A549 (cell line): ENCODE measurements around the gene SLC25A26.

Source experiments
- BHLHE40 ChIP-seq: IDR thresholded peaks from 2 replicates; pipeline ENCODE4 v1.6.1; 2012; ENCODE audit warnings: low read depth, low read length, inconsistent platforms
- JUN ChIP-seq, 2 experiments: fragments of >200 bp; sonication (Bioruptor Twin); formaldehyde crosslinking; IDR thresholded peaks; 2 replicates in 1 of 2; 3 replicates in 1 of 2; pipeline ENCODE4 v1.6.1; 2016 to 2017
- NR3C1 ChIP-seq: fragments of >200 bp; sonication (Bioruptor Twin); formaldehyde crosslinking; IDR thresholded peaks from 3 replicates; pipeline ENCODE4 v1.6.1; 2017
- POLR2A ChIP-seq: IDR thresholded peaks from 2 replicates; pipeline ENCODE4 v1.6.1; 2012; ENCODE audit warnings: mild to moderate bottlenecking, low read length
- RFX5 ChIP-seq: fragments of 450-650 bp; IDR thresholded peaks from 2 replicates; pipeline ENCODE4 v1.7.1; 2014; ENCODE audit warnings: antibody characterized with exemption, mild to moderate bottlenecking, moderate library complexity
- ZC3H11A ChIP-seq: fragments of 450-650 bp; IDR thresholded peaks from 2 replicates; pipeline ENCODE4 v1.6.1; 2014; ENCODE audit warnings: antibody characterized with exemption, mild to moderate bottlenecking
- ZNF302 ChIP-seq: fragments of 250-450 bp; sonication (Bioruptor Pico); IDR thresholded peaks from 2 replicates; pipeline ENCODE4 v1.9.0; 2021; ENCODE audit warnings: inconsistent platforms, mild to moderate bottlenecking, moderate library complexity
- TF ChIP-seq, protein P1 (sequence below): fragments of >200 bp; sonication (Bioruptor Twin); formaldehyde crosslinking; IDR thresholded peaks from 3 replicates; pipeline ENCODE4 v1.5.1; 2016
- TF ChIP-seq, protein P2 (sequence below): fragments of 250-450 bp; sonication (Bioruptor Pico); IDR thresholded peaks from 2 replicates; pipeline ENCODE4 v1.5.0; 2021; ENCODE audit warnings: mild to moderate bottlenecking, moderate library complexity, borderline replicate concordance
- TF ChIP-seq, protein P3 (sequence below): fragments of 150-350 bp; IDR thresholded peaks from 2 replicates; pipeline ENCODE4 v1.6.1; 2014; ENCODE audit warnings: low read depth, mild to moderate bottlenecking, low read length
- TF ChIP-seq, protein P4 (sequence below): fragments of 450-650 bp; IDR thresholded peaks from 2 replicates; pipeline ENCODE4 v1.6.1; 2014; ENCODE audit warnings: antibody characterized with exemption
- TF ChIP-seq, protein P5 (sequence below): fragments of >200 bp; sonication (Bioruptor Twin); formaldehyde crosslinking; IDR thresholded peaks from 3 replicates; pipeline ENCODE4 v1.6.1; 2016
- TF ChIP-seq, protein P6 (sequence below): IDR thresholded peaks from 2 replicates; pipeline ENCODE4 v1.6.1; 2012; ENCODE audit warnings: low read depth, borderline replicate concordance

DNA sequence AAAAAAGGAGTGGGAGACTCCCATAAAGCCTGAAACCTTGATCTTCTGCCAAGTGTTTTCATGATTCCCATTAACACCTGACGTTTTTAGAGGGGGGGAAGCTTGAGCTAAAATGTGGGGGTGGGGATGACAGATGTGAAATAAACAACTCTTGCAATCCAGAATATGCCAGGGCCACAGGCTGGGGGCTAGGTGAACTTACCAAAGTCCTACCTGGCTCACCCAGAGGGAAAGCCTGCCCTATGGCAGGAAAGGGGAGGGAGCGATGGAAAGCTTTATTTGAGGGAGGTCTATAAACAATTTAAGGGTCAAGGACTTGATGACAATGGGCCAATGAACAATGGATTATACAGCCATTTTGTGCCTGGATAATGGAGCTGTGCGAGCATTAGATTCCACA, 171.7 kb downstream of the SLC25A26 start:
- TF ChIP-seq, protein P1, sequence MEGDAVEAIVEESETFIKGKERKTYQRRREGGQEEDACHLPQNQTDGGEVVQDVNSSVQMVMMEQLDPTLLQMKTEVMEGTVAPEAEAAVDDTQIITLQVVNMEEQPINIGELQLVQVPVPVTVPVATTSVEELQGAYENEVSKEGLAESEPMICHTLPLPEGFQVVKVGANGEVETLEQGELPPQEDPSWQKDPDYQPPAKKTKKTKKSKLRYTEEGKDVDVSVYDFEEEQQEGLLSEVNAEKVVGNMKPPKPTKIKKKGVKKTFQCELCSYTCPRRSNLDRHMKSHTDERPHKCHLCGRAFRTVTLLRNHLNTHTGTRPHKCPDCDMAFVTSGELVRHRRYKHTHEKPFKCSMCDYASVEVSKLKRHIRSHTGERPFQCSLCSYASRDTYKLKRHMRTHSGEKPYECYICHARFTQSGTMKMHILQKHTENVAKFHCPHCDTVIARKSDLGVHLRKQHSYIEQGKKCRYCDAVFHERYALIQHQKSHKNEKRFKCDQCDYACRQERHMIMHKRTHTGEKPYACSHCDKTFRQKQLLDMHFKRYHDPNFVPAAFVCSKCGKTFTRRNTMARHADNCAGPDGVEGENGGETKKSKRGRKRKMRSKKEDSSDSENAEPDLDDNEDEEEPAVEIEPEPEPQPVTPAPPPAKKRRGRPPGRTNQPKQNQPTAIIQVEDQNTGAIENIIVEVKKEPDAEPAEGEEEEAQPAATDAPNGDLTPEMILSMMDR: no peak
- TF ChIP-seq, protein P2, sequence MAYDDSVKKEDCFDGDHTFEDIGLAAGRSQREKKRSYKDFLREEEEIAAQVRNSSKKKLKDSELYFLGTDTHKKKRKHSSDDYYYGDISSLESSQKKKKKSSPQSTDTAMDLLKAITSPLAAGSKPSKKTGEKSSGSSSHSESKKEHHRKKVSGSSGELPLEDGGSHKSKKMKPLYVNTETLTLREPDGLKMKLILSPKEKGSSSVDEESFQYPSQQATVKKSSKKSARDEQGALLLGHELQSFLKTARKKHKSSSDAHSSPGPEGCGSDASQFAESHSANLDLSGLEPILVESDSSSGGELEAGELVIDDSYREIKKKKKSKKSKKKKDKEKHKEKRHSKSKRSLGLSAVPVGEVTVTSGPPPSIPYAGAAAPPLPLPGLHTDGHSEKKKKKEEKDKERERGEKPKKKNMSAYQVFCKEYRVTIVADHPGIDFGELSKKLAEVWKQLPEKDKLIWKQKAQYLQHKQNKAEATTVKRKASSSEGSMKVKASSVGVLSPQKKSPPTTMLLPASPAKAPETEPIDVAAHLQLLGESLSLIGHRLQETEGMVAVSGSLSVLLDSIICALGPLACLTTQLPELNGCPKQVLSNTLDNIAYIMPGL: no peak
- TF ChIP-seq RFX5: no peak
- TF ChIP-seq, protein P3, sequence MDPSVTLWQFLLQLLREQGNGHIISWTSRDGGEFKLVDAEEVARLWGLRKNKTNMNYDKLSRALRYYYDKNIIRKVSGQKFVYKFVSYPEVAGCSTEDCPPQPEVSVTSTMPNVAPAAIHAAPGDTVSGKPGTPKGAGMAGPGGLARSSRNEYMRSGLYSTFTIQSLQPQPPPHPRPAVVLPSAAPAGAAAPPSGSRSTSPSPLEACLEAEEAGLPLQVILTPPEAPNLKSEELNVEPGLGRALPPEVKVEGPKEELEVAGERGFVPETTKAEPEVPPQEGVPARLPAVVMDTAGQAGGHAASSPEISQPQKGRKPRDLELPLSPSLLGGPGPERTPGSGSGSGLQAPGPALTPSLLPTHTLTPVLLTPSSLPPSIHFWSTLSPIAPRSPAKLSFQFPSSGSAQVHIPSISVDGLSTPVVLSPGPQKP: no peak
- TF ChIP-seq, protein P4, sequence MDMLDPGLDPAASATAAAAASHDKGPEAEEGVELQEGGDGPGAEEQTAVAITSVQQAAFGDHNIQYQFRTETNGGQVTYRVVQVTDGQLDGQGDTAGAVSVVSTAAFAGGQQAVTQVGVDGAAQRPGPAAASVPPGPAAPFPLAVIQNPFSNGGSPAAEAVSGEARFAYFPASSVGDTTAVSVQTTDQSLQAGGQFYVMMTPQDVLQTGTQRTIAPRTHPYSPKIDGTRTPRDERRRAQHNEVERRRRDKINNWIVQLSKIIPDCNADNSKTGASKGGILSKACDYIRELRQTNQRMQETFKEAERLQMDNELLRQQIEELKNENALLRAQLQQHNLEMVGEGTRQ: no peak
- TF ChIP-seq, protein P5, sequence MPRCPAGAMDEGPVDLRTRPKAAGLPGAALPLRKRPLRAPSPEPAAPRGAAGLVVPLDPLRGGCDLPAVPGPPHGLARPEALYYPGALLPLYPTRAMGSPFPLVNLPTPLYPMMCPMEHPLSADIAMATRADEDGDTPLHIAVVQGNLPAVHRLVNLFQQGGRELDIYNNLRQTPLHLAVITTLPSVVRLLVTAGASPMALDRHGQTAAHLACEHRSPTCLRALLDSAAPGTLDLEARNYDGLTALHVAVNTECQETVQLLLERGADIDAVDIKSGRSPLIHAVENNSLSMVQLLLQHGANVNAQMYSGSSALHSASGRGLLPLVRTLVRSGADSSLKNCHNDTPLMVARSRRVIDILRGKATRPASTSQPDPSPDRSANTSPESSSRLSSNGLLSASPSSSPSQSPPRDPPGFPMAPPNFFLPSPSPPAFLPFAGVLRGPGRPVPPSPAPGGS: no peak
- TF ChIP-seq POLR2A: no peak
- TF ChIP-seq, protein P6, sequence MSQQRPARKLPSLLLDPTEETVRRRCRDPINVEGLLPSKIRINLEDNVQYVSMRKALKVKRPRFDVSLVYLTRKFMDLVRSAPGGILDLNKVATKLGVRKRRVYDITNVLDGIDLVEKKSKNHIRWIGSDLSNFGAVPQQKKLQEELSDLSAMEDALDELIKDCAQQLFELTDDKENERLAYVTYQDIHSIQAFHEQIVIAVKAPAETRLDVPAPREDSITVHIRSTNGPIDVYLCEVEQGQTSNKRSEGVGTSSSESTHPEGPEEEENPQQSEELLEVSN: no peak
- no peak for TF ChIP-seq NR3C1
- TF ChIP-seq JUN (IDR thresholded peaks at IDR 0.05): no peak
- TF ChIP-seq ZC3H11A: no peak
- TF ChIP-seq BHLHE40: no peak
- no peak for TF ChIP-seq ZNF302
